Ovary (tissue), 3 donors: ENCODE data around the gene NANS.

Experiments
- POLR2A ChIP-seq: fragments of 450-650 bp; IDR thresholded peaks from one replicate; pipeline ENCODE4 v1.6.1; 2017; ENCODE audit warnings: antibody characterized with exemption, mild to moderate bottlenecking, moderate library complexity
- TF ChIP-seq, protein P1 (sequence below), 3 donors: fragments of 450-650 bp in 2 of 3; fragments of 200-600 bp in 1 of 3; IDR thresholded peaks; one replicate each; pipeline versions ENCODE4 v1.5.1 to v1.8.0; 2016 to 2022; ENCODE audit warnings: antibody characterized with exemption in 3 of 3, mild to moderate bottlenecking in 1 of 3
- donor health status: DM: no; HTN: no; CAD: no.

GRCh38 chr9:98070704-98071103 lies 14.2 kb downstream of the NANS start:
- TF ChIP-seq POLR2A, result no peak
- TF ChIP-seq, protein P1, sequence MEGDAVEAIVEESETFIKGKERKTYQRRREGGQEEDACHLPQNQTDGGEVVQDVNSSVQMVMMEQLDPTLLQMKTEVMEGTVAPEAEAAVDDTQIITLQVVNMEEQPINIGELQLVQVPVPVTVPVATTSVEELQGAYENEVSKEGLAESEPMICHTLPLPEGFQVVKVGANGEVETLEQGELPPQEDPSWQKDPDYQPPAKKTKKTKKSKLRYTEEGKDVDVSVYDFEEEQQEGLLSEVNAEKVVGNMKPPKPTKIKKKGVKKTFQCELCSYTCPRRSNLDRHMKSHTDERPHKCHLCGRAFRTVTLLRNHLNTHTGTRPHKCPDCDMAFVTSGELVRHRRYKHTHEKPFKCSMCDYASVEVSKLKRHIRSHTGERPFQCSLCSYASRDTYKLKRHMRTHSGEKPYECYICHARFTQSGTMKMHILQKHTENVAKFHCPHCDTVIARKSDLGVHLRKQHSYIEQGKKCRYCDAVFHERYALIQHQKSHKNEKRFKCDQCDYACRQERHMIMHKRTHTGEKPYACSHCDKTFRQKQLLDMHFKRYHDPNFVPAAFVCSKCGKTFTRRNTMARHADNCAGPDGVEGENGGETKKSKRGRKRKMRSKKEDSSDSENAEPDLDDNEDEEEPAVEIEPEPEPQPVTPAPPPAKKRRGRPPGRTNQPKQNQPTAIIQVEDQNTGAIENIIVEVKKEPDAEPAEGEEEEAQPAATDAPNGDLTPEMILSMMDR (IDR thresholded peaks at IDR 0.05), result no peak
